SK-MEL-5 (cell line): ENCODE results near the gene SLC22A4. TPM values are rescaled to one million over a fixed set of nuclear protein-coding genes. Genes with fewer than 3 reads are reported as not detected.

Experiments used
- DNase-seq: peaks from one replicate; pipeline ENCODE4 v3.0.0-alpha.2; 2016; ENCODE audit warnings: low read depth, low spot score
- in situ Hi-C: cut with HindIII; loops from 2 replicates; pipeline ENCODE4 v1.10.0; 2016; ENCODE audit warnings: low sequenced_read_pairs, high pct_unique_total_duplicates, low pct_unique_long_range_greater_than_20kb
- total RNA-seq: library from RNA; depleted of rRNA; stranded (reverse); fragments of >200 nt; shearing (Covaris generic); gene quantifications from 2 replicates; pipeline ENCODE4 v1.2.3, GENCODE V29; 2014

Gene SLC22A4
- total RNA-seq, 1 experiment from 2014 or later: 0.66 TPM

DNA sequence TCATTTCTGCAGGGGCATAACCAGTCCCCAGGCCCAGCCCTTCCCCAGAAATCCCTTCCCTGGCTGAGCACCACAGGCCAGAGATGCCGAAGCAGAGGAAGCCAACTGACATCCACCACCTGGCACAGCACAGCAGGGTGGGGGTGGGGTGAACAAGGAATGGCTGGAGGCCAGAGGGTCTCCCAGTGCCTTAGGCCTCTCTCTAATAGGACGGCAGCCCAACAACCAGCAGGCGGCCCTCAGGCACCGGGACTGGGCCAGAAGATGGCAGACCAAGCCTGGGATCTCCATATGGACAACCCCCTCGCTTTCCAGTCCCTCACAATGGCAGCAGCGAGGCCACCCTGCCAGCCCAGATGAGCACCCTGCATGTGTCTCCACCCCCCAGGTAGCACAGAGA is 23.5 kb upstream of the SLC22A4 start:
- in situ Hi-C loops: no loop called here
- DNase-seq: no peak

DNA sequence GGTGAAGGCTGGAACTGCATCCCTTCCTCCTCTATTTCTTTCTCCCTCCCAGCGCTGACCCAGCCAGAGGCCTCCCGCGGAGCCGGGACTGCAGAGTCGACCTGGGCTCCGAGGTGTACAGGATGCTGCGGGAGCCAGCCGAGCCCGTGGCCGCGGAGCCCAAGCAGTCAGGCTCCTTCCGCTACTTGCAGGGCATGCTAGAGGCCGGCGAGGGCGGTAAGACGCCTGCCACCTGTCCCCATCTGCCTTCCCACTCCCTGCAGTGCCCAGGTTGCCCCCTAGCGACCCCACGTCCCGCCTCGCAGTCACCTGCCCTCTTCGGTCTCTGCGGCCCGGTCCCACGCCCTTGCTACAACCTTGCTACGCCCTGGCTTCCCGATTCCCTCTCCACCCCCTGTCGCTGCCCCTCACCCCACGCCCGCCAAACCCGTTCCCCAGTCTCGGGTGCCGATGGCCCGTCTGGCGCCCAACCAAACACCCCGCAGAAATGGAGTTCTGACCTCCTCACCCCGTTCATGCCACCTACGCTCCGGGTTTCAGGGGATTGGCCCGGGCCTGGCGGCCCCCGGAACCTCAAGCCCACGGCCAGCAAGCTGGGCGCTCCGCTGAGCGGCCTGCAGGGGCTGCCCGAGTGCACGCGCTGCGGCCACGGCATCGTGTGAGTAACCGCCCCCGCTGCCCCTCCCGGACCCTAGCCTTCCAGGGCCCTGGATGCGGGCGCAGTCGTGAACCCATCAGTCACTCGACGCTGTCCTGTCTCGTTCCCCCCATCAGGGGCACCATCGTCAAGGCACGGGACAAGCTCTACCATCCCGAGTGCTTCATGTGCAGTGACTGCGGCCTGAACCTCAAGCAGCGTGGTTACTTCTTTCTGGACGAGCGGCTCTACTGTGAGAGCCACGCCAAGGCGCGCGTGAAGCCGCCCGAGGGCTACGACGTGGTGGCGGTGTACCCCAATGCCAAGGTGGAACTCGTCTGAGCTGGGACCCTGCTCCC is 22.6 kb upstream of the SLC22A4 start:
- DNase-seq: no peak
- in situ Hi-C loops: no loop called here

DNA sequence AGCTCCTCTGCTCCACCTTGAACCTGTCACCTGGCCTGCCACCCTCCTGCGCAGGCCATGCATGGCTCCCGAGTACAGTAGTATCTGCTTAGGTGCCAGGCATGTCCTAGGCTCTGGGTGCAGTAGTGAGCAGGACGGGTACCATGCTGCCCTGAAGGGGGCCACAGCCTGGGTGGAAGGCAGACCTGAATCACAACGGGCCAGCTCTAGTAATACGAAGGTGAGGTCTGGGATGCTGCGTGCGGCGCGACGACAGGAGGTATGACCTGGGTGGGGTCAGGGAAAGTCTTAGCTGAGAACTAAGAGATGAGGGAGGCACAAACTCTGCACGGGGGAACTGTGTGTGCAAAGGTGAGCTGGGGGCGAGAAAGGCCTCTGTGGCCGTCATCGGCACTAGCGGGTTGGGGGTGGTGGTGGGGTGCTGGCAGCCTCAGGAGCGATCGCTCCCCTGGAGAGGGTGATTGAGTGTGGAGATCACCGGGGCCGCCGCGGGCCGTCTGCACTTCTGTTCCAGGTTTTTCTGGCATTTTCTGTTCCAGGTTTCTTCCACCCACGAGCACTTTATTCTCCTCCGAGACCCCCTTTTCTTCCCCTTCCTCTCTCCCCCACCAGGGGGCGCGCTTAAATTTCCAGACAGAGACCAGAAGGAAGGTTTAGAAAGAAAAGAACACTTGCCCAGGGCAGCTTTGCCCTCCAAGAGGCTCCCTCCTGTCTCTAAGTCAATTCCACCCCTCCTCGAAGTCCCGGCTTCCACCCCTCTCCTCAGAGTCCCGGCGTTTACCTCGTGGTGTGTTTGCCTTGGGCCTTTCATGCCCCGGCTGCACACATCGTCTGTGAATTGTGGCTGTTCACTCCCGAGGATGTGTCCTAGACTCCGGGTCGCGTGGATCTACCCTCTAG is 21.6 kb upstream of the SLC22A4 start:
- DNase-seq: peak; percentile 79
- in situ Hi-C loops: no loop called here

DNA sequence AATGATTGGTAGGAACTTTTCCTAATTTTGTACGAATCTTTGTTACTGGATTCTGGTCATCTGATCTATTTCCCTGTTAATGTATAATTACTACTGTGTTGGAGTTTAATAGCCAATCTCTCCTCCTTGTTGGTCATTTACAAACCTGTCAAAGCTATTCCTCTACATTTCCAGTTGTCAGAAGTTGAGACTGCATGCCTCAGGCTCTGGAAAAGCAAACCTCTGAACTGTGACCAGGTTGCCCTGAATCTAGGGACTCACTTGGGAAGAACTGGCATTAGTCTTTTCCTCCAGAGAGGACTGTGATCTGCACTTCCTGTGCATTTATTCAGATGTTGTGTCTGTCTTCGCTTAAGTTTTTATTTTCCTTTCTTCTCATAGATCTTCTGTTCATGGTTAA is 20.6 kb upstream of the SLC22A4 start:
- in situ Hi-C loops: no loop called here
- DNase-seq: no peak

DNA sequence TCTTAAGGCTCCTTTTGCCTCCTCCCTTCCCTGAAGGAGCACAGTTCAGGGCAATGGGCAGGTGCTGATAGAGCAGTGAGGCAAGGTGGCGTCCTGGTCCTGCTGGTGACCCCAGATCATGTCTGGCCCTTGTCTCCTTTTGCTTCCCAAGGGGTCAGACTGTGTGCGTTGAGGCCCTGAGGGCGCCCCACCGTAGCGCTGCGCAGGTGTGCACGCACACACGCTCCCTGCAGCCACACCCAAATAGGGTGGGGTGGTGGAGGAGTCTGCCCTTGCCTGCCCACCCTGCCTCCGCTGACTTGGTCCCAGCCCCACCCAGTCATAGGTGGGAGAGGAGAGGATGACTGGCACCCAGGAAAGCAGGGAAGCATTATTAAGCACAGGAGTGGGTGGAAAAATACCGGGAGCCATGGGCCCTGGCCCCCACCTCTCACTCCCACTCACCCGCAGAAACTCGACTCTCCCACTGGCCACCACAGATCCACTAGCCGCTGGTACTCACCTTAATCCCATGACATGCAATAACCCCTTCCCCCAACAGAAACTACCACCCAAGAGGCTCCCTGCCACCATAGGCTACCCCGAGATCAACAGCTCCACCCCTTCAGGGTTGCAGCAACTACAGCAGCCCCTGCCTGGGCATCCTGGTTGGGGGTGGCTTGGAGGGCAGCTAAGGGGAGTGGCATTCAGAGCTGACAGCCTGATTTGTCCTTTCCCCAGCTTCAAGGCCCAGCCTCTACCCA is 20.0 kb upstream of the SLC22A4 start:
- in situ Hi-C loops: no loop called here
- no peak for DNase-seq

DNA sequence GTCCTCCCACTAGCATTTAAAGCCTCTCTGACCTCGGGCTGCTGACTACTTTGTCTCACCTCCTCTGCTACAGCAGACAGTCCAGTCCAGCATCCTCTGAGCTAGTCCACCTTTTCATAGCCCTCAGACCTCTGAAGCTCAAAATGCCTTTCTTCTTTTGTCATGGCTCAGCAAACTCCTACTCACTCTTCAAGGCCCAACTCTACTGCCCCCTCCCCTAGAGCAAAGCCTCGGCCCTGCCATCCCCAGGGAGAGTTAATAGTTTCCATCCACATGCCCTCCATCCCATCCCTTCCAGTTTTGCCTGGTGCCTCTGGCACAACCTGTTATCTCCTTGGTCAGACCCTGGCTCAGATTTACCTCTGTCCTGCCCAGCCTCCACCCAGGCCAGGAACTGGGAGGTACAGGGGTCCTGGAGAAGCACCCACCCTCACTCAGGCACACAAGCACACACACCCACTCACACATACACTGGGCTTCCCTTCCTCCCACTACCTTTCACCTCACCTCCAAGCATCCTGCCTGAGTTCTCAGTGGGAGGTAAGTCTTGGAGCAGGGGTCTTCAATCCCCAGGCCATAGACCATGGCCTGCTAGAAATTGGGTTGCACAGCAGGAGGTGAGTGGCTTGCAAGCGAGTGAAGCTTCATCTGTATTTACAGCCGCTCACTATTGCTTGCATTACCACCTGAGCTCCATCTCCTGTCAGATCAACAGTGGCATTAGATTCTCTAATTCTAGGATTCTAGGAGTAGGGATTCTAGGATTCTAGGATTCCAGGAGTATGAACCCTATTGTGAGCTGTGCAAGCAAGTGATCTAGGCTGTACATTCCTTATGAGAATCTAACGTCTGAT is 18.6 kb upstream of the SLC22A4 start:
- in situ Hi-C loops: no loop called here

DNA sequence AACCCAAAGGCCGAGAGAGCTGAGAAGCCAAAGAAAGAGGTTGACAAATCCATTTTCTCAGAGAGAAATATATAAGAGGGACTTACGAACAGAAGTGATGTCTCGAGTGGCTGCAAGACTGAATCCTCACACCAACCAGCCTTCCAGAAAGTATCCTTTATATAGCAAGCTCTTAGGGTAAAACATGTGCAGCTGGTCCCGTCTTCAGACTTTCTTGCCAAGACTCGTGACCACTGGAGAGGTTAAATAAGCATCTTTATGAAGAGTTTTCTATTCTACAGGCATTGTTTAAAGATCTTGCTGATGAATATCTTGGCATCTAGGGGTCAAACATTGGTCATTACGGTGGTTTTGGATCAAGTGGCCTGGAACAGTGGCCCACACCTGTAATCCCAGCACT is 16.9 kb upstream of the SLC22A4 start:
- no peak for DNase-seq
- in situ Hi-C loops: no loop called here

More for the DNA sequence above, 18.6 kb upstream of the SLC22A4 start:
- DNase-seq: no peak

DNA sequence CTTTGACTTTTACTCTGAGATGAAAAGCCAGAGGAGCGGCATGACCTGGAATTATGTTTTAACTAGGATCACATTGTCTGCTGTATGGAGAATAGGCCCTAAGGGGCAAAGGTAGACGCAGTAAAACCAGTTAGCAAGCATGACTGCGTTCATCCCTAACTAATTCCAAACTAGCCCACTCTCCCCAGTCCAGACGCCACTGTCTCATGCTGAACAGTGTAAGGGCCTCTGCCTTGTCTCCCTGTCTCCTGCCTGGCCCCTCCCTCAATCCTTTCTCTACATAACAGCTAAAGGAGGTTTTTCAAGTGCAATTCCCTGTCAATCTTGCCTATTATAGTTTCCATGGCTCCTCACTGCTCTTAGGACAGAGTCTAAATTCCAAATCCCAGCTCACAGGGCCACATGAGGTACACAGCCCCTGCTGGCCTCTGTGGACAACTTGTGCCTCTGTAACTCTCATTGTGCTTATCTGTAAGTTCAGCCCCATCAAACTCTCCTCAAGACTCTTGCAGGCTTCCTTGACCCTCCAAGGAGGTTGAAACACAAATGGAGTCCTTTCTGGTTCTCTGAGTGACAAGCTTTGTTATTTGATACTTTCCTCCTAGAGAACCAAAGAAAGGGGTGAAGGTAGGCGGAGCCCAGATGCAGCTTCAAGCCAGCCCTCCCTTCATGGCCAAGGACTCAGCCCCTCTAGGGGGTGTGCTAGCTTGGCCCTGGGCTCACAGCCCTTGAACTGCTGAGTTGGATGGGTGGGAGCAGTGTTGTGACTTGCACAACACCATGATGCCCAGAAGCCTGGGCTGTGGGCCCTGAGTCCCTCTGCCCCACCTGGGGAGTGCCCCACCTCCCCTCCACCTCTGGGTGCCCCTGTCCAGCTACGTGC is 16.0 kb upstream of the SLC22A4 start:
- in situ Hi-C loops: no loop called here

DNA sequence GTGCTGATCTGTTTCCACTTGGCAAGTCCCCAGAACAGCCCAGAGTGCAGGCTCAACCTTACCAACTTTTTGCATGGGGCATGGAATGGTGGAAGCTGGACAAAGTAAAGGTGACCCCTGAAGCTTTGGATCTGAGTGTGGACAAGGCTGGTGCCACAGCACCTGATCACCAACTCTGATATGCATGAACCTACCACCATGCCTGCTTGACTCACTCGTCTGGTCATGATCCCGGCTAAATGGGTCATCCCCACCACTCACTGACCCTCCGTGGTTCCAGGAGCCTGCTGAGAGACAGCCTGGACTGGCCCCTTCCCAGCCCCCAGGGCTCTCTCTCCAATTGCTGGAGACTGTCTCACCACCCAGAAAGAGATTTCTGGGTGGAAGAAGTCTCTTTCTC is 14.4 kb upstream of the SLC22A4 start:
- in situ Hi-C loops: no loop called here
- DNase-seq: no peak

More for the DNA sequence above, 16.0 kb upstream of the SLC22A4 start:
- DNase-seq: no peak

DNA sequence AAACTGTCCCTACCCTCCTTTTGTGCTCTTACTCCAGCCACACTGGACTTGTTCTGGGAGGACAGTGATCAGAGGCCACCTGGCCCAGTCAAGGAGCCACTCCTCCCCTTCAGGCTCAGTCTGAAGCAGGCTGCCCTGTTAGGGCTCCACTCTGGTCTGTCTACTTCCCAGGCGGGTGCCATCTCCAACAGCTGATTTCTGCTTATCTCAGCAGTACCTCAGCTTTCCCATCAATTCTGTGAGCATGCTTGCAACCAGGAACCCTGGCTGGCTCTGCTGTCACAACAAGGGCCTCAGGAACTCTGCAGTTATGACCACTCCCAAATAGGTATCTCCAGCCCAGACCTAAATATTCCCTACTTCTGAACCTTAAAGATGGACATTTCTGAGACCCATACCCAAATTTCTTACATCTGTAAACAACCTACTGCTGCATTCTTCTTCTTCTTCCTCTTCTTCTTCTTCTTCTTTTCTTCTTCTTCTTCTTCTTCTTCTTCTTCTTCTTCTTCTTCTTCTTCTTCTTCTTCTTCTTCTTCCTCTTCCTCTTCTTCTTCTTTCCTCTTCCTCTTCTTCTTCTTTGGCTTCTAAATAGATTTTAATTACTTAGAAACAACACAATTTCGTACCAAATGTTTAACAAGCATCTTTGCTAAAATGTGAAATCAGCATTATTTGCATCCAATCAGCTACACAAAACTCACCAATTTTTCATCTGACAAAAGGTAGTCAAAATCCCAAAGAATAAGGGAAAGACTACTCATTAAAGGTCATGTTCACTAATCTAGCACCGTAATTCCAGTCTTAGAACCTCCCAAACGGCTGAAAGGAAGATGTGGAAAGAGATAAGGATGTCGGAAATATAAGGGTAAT is 13.6 kb upstream of the SLC22A4 start:
- in situ Hi-C loops: no loop called here
- no peak for DNase-seq

DNA sequence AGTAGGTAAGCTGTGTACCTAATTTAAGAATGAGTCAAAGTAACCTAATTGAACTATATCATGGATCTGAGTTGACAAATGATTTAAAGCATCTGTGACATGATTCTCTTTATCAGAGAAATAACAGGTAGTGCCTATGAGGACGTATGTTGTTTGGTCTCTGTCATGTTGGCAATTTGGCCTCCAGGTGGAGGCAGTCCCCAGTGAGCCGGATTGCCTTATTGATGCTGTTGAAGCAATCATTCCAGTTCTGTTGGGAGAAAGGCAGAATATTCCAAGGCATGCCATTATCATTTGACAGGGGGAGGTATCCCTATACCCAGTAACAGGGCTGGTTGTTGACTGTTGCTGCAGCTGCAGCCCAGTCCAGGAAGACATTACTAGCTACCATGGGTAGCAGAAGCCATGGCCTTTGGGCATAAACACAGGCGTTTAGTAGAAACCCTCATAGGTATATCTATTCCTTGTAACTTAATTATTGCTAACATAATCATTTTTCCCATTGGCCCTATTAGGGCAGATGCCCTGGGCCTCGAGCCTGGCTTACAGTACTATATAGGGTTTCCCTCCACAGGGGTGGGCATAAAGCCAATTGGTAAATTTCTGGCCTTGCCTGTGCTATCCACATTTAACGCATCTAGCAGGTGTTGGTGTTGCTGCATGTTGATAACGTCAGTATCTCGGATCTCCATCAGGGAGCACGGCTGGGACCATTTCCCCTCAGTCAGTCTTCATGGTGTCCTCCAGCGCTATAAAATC is 12.2 kb upstream of the SLC22A4 start:
- in situ Hi-C loops: no loop called here
- no peak for DNase-seq

DNA sequence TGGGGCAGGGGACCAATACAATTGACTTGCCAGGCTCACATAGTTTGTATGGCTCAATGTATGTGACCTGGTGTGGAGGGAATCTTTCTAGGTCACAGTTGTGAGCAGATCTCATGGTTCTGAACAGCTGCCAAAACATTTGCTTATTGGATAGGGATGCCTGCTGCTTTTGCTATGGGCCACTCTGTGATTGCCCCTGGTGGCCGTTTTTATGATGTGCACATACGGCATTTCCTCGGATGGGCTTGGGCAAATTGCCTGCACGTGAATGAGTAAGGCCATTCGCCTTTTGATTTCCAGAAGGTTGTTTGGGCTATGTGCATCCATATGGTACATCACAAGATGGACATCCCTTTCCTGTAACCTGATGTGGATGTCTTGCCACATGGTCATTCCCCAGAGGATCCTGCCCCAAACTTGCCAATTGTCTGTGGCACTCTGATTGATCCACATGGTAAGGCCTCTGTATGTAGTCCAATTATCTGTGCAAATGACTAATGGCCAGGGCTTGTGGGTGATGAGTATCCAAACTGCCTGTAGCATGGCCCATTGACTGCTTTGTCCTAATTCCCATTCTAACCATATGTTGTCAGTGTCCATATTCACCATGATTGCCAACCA is 10.7 kb upstream of the SLC22A4 start:
- in situ Hi-C loops: no loop called here
- DNase-seq: peak; percentile 70

DNA sequence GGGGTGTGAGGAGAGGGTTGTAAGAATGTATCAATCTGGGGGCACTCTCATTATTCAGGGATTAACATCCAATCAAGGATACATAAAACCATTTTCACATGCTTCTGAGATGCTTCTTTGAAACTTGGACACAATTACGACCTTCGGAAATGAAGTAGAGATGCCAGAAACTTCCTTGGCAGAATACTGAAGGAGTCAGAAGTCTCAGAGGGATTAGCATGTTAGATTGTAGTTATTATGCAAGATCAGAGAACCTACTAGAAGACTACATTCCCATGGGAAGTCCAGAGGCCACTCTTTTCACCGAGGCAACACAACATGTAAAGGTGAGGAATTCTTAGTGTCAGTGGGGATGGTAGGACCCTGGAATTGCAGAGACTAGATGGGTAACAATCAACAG is 5.1 kb upstream of the SLC22A4 start:
- no peak for DNase-seq
- in situ Hi-C loops: no loop called here

DNA sequence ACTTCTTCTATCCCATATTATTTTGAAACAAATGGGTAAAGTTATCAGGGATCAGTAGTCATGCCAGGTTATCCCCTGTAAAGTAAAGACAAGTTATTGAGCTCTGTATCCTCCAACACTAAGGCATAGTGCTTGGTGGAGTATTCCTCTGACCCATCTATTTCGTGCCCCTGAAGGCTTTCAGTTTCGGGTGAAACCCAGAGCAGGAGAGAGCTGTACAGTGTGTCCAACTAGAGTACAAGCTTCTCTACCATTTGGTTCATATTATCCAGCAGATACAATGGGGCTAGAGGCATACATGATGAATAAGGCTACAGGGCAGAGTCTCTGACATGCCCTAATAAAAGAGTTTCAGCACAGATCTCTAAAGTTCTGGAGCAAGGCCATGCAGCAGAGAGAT is 3.2 kb upstream of the SLC22A4 start:
- no peak for DNase-seq
- in situ Hi-C loops: no loop called here
